ENCODE data around the gene TNRC6C. TPM values are rescaled to one million over a fixed set of nuclear protein-coding genes. Genes with fewer than 3 reads are reported as not detected.
A peak's percentile ranks its signal among the peaks of the same experiment; 100 is the strongest.

The TNRC6C gene
- total and polyA plus RNA-seq, 9 of the 15 experiments (the other 6 are each of a cell fraction or from before 2014, with no cell fraction given), result 0.20 to 4.9 (median 2.3) TPM

- TF ChIP-seq SOX6 (IDR thresholded peaks at IDR 0.05), result no peak
- no peak for TF ChIP-seq KLF6 (CRISPR knock-in tag; IDR thresholded peaks at IDR 0.05; ENCODE audit: borderline replicate concordance)
- TF ChIP-seq ZNF592 (IDR thresholded peaks at IDR 0.05), result no peak
- no peak for TF ChIP-seq NFE2L1 (tag; IDR thresholded peaks at IDR 0.05; ENCODE audit: borderline replicate concordance, low read depth)
- no peak for TF ChIP-seq ZBTB8A (IDR thresholded peaks at IDR 0.05; ENCODE audit: partially characterized antibody)
- TF ChIP-seq ZNF263 (CRISPR knock-in tag; IDR thresholded peaks at IDR 0.05; ENCODE audit: borderline replicate concordance), result no peak
- no peak for TF ChIP-seq ZNF212 (CRISPR knock-in tag; IDR thresholded peaks at IDR 0.05)
- no peak for TF ChIP-seq CCAR2 (IDR thresholded peaks at IDR 0.05; ENCODE audit: low read depth, low read length)
- peak; percentile 79; the same call in 1 of the 2 replicates for TF ChIP-seq RB1 (IDR thresholded peaks at IDR 0.05; ENCODE audit: low read depth)
- TF ChIP-seq, protein P1, sequence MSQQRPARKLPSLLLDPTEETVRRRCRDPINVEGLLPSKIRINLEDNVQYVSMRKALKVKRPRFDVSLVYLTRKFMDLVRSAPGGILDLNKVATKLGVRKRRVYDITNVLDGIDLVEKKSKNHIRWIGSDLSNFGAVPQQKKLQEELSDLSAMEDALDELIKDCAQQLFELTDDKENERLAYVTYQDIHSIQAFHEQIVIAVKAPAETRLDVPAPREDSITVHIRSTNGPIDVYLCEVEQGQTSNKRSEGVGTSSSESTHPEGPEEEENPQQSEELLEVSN (IDR thresholded peaks at IDR 0.05; ENCODE audit: borderline replicate concordance in 1 of 2, extremely low read depth in 1 of 2, insufficient read depth in 1 of 2, insufficient read length in 1 of 2, low read depth in 1 of 2, low read length in 1 of 2, poor library complexity in 1 of 2, severe bottlenecking in 1 of 2), result peak in 1 of 2 experiments; percentile 14
- no peak for TF ChIP-seq ETV1 (tag; conservative IDR thresholded peaks at IDR 0.05; ENCODE audit: low read depth)
- no peak for TF ChIP-seq ZKSCAN8 (CRISPR knock-in tag; IDR thresholded peaks at IDR 0.05)
- TF ChIP-seq HMG20A (CRISPR knock-in tag; conservative IDR thresholded peaks at IDR 0.05), result no peak
- TF ChIP-seq POLR2G (IDR thresholded peaks at IDR 0.05; ENCODE audit: low read depth, low read length), result peak; percentile 65
- TF ChIP-seq, protein P2, sequence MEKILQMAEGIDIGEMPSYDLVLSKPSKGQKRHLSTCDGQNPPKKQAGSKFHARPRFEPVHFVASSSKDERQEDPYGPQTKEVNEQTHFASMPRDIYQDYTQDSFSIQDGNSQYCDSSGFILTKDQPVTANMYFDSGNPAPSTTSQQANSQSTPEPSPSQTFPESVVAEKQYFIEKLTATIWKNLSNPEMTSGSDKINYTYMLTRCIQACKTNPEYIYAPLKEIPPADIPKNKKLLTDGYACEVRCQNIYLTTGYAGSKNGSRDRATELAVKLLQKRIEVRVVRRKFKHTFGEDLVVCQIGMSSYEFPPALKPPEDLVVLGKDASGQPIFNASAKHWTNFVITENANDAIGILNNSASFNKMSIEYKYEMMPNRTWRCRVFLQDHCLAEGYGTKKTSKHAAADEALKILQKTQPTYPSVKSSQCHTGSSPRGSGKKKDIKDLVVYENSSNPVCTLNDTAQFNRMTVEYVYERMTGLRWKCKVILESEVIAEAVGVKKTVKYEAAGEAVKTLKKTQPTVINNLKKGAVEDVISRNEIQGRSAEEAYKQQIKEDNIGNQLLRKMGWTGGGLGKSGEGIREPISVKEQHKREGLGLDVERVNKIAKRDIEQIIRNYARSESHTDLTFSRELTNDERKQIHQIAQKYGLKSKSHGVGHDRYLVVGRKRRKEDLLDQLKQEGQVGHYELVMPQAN (IDR thresholded peaks at IDR 0.05; ENCODE audit: borderline replicate concordance), result no peak
- TF ChIP-seq, protein P3, sequence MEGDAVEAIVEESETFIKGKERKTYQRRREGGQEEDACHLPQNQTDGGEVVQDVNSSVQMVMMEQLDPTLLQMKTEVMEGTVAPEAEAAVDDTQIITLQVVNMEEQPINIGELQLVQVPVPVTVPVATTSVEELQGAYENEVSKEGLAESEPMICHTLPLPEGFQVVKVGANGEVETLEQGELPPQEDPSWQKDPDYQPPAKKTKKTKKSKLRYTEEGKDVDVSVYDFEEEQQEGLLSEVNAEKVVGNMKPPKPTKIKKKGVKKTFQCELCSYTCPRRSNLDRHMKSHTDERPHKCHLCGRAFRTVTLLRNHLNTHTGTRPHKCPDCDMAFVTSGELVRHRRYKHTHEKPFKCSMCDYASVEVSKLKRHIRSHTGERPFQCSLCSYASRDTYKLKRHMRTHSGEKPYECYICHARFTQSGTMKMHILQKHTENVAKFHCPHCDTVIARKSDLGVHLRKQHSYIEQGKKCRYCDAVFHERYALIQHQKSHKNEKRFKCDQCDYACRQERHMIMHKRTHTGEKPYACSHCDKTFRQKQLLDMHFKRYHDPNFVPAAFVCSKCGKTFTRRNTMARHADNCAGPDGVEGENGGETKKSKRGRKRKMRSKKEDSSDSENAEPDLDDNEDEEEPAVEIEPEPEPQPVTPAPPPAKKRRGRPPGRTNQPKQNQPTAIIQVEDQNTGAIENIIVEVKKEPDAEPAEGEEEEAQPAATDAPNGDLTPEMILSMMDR (IDR thresholded peaks at IDR 0.05 in 2 of 3, conservative IDR thresholded peaks at IDR 0.05 in 1 of 3; ENCODE audit: insufficient read depth in 2 of 3, low read depth in 1 of 3, low read length in 3 of 3), result peak; percentile 94 to 97 (median 95)
Observed at GRCh38 chr17:78112518-78113471, 154.3 kb downstream of the TNRC6C start (continued).
